Measurements from ENCODE around the gene IGFALS.

Gene IGFALS

DNA sequence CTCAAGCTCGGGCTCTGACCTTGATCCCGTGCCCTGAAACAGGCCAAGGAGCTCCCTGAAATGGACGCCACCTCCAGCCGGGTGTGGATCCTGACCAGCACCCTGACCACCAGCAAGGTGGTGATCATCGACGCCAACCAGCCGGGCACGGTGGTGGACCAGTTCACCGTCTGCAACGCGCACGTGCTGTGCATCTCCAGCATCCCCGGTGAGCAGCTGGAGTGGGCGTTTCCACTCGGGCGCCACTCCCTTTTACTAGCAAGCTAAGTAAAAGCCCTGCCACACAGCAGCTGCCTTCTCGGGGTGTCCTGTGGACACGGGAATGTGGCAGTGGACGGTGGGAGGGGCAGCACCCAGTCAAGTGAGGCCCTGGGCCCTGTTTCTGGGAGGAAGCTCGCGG lies 28.5 kb downstream of the IGFALS start:
- DNase-seq = no peak

DNA sequence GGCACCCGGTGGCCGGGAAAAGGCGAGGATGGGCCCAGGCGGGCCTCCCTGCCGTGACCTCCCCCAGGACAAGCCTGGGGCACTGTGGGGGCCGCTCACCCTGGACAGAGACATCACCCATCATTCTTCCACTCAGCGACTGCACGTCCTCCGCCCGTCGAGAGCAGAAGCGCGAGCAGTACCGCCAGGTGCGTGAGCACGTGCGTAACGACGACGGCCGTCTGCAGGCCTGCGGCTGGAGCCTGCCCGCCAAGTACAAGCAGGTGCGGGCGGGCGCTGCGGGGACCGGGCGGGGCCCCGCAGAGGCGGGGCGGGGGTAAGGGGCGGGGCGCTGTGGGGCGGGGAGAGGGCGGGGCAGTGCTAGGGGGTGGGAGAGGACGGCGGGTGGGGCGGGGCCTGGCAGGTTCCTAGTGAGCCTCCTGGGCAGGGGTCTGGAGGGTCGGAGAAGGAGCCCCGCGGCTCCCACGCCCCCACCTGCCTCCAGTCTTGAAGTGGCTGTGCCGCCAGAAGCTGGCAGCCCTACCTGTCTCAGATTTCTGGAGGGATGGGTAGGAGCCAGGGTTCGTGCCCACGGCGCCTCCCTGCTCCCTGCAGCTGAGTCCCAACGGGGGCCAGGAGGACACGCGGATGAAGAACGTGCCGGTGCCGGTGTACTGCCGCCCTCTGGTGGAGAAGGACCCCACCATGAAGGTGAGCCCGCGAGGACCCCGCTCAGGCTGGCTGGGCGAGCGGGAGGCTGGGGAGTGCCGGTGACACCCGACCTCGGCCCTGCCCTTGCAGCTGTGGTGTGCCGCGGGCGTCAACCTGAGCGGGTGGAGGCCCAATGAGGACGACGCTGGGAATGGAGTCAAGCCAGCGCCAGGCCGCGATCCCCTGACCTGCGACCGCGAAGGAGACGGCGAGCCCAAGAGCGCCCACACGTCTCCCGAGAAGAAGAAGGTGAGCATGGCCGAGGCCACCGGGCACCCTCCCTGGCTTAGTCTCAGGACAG lies 29.7 kb downstream of the IGFALS start:
- DNase-seq = no peak

DNA sequence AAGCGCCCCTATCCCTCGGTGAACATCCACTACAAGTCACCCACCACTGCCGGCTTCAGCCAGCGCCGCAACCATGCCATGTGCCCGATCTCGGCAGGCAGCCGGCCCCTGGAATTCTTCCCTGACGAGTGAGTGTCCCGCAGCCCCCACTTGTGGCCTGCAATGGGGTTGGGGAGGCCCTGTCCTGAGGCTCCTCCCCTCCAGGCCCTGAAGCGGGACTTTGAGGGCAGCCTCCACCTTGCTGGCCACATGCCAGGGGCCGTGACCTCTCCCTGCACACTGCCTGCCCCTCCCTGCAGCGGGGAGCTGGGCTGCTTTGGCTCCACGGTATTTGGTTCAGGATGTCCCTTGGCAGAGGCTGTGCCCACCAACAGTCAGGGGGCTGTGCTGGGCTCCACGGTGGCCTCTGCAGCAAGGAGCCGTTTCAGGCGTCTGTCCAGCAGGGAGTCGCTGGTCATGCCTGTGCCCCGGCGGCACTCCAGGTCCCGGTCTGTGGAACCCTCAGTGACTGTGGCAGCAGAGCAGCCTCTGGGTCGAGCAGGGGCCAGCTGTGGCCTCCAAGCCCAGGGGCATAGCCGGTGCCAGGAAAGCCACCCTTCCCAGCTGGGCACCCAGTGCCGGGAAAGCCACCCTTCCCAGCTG lies 30.5 kb downstream of the IGFALS start:
- no peak for DNase-seq

DNA sequence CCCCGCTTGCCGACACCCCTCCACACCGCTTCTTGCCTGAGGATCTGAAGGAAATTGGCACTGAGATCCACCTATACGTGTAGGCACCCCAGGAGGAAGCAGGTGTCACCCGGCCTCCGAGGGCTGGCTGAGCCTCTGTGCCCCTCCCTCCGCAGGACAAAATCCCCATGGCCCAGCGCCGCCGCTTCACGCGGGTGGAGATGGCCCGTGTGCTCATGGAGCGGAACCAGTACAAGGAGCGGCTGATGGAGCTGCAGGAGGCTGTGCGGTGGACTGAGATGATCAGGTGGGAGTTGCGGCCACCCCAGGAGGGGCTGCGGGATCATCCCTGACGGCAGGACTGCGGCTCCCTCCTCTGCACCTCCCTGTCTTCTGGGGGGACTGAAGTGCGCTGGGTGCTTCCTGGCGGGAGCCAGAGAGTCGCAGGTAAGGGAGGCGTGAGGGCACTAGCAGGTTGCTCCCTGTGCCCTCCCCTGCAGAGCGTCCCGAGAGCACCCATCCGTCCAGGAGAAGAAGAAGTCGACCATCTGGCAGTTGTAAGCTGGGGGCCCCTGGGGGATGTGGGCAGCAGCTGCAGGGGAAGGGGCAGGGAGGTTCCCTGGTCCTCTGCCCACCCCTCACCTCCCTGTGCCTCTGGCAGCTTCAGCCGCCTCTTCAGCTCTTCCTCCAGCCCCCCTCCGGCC lies 31.2 kb downstream of the IGFALS start:
- DNase-seq = no peak

DNA sequence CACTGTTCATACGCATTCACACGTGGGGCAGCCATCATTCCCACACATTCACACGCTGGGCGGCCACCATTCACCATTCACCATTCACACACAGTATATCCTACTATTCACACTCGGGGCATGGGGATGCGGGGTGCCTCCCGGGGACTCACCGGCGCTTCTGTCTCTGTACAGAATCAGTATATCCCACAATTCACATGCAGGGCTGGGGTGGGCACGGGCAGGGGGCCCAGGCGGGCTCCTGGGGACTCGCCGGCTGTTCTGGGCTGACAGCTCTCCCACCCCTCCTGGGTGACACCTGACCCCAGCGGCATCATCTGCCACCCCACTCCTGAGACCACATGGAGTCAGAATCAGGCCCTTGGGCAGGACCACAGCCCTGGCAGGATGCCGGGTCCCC lies 31.8 kb downstream of the IGFALS start:
- no peak for DNase-seq

DNA sequence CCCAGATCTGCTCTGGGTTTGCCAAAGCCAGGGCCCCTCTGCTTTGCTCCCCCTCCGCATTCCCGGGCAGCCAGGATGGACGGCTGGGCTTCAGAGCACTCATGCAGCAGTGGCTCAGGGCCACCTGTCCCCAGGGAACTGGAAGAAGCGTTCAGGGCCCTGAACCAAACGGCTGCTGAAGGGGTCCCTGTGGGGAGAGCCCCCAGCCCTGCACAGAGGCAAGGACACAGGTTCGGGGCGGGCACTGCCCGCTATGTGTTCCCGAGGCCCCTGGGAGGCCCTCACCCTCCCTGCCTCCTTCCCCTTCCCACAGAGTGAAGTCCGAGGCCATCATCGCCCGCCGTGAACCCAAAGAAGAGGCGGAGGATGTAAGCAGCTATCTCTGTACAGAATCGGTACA lies 32.6 kb downstream of the IGFALS start:
- no peak for DNase-seq

DNA sequence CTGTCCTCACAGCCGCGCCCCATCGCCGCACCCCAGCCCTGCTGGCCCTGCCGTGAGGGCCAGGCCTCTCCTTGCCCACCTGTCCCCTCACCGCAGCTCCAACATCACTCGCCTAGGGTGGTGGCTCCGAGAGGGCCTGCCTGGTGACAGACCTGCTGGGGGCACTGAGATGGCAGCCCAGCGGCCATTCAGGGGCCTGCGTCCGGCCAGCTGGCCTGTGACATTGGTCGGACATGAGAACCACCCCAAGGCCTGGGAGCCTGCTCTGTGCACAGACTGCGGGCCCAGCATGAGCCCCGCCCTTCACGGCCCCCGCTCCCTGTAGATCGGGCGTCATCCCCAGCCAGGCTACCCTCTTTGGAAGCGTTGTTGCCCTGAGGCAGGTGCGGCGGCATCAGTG lies 34.0 kb downstream of the IGFALS start:
- no peak for DNase-seq

DNA sequence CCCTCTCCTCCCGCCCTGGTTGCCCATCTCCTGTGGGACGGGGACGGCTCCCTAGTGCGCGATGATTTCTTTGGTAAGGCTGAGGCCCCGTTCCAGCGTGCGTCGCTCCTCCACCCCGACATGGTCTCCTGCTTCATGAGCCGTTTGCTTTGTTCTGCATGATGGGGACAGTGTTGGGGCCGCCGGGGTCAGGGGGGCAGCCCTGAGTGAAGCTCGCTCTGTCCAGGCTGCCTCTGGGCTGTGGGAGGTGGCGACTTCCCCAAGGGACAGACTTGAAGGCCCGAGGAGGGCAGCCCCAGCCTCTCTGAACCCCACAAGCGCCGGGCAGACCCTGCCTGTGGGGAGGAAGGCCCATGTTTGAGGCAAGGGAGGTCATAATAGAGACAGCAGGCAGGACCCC lies 34.6 kb downstream of the IGFALS start:
- no peak for DNase-seq

DNA sequence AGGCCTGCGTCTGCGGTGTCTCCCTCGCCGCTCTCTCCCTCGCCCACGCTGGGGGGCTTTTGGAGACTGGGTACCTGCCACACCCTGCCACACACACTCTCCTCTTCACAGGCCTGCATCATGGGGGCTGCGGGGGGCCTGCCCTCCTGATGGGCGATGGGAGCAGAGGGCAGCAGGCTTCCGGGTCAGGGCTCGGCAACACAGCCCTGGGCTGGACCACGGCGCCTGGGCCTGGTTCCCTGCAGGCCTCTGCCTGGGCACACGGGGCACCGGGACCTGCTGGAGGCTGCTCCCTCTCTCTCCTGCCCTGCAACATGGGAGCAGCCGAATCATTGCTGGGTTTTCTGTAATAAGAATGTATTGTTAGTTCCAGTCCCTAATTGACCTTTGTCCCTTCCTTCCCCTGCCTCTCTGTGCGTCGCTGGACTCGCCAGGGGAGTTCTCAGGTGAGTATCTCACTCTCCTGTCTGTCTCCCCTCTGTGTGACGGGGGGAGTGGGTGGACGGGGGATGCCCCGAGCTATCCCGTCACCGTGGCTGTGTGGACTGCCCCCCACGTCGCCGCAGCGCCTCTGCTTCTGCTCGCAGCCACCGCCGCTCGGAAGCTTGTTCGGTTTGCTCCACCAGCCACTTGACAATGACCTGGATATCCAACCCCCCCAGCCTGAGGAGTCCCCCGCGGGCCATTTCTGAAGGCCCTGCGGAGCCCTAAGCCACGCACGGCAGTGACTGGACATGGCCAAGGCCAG lies 35.6 kb downstream of the IGFALS start:
- no peak for DNase-seq

DNA sequence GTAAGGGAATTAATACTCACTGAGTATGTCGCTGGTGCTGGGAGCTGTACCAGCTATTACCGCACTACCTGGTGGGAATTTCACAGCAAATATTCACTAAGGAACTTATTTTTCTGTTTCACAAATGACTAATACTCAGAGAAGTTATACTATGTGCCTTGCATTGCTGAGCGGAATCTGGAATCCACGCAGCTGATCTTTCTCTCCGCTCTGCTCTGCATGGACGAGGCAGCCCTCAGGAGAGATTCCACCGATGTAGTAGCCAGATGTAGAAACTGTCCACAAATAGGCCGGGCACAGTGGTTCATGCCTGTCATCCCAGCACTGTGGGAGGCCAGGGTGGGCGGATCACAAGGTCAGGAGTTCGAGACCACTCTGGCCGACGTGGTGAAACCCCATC lies 39.3 kb downstream of the IGFALS start:
- DNase-seq = no peak

DNA sequence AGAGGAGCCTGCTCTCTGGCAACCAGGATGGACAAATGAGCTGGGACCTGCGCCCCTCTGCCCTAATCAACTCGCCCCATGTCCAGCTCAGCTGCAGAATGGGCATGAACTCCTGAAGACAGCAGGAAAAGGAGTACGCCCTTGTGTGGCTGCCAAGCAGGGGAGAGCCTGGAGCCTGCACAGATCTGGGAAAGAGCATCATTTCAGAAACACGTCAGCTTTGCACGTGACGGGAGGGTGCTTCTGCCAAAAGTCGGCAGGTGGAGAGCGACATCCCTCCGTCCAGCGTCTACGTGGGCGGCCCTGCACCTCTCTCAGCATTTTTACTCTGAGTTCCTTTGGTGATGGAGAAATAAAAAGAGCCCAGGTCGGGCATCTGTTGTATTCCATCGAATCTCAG lies 40.7 kb downstream of the IGFALS start:
- no peak for DNase-seq

DNA sequence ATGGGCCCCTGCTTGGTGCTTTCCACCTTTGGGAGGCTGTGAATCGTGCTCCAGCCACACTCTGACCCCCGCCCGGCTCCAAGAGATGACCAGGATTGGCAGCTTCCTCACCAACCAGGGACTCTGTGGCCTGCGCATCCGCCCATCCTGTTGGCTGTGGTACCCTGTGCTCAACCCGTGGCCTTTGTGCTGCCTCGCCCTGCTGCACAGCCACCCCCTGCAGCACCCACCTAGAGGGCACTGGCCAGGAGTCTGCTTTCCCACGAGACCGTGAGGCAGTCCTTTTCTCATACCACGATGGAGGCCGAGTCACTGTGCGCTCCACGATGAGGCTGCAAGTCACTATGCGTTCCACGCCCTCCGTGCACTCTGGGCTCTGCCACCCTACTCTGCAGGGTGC lies 41.6 kb downstream of the IGFALS start:
- no peak for DNase-seq

DNA sequence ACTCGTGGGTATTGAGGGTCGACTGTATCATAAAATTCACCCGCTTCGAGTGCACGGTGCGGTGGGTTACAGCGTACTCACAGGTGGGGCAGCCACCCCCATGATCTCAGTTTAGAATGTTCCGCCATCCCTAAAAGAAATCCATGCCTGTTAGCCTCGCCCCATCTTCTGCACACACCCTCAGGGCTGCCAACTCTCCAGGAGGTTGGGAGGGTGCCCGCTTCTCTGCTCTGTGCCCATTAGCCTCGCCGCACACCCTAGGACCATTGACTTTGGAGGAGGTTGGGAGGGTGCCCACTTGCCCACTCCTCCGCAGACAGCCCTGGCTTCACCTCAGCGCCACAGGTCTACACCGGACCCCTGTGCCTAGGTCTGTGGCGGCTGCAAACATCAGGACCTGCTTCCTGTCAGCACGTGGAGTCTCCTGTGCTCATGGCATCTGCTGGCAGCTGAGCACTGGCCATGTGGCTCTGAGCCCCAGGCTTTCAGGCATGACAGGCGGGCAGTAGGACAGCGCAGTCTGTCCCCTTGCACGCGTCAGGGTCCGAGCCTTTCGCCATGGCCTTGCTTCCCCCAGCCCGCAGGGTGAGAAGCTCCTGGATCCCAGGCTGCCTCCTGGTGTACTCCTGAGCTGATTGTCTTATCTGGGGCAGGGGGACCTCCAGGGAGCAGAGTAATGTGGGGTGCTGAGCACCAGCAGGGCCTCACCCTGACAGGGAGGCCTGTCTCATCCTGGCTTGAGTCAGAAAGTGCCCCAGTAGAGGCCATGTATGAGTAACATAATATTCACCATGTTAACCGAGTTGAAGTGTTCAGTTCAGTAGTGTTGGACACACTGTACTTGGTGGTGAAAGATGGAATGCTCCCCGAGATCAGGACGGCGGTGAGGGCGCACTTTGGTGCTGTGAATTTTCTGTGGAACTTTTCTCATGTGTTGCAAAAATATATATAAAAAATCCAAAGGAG lies 44.1 kb downstream of the IGFALS start:
- DNase-seq = no peak

DNA sequence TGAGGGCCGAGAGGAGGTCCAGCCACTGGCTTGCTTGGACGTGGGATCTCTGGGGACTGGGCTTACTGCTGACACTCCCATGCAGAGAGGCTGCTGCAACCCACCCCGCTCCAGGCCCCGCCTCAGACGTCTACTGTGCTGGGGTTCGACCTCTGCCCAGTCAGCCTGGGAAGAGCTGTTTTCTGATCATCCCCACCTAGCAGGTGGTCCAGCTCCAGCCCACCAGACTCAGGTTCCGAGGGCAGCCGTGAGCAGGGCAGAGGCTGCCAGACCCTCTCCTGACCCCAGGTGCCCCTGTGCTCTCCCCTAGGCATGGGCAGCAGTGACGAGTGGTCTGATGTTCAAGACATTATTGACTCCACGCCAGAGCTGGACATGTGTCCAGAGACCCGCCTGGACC lies 45.6 kb downstream of the IGFALS start:
- no peak for DNase-seq

DNA sequence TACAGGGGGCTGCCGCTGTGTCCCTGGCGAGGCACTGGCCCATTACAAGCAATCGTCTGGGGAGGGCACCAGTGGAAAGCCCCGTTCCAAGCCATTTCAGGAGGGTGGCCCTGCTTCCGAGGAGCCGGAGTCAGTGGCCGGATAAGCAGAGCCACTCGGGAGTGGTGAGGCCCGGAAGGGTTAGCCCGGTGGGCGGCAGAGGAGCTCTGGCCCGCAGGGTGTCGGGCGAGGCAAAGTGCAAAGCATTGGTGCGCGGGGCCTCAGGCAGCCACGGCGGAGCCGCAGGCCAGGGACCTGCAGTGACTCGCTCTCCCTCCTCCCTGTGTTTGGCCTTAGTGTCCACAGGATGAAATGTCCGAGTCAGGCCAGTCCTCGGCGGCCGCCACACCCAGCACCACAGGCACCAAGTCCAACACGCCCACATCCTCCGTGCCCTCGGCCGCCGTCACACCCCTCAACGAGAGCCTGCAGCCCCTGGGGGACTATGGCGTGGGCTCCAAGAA lies 46.8 kb downstream of the IGFALS start:
- no peak for DNase-seq

DNA sequence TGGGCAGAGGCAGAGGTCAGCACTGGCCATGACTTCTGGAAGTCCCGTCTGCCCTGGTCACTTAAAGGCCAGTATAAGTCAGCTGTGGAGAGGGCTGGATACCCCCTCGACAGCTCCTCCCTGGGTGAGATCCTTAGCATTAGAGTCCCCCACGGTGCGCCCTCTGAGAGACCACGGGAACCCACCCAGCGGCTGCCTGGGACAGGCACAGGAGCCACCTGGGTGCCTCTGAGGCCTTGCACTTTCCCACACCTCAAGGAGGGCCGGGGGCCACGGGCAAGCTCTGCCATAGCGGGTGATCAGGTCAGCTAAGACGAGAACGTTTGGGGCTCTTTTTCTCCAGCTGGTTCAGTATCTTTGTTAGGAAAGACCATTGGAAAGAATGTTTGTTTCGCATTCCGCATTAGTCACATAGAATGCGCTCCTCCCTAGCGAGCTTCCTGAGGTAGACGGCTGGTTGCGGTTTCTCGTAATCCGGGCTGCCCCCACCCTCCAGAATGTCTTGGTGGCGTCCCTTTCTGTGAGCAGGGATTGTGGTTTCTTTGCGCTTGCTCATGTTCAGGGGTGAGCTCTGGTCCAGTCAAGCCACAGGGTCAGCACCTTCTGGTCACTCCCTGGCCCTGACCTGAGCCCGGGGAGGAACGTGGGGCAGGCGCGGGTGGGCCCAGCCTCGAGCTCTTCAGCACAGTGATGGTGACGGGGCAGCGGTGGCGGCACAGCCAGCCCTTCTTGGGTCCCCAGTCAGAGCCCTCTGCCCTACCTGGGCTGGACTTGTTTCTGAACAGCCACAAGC lies 47.4 kb downstream of the IGFALS start:
- DNase-seq = no peak

DNA sequence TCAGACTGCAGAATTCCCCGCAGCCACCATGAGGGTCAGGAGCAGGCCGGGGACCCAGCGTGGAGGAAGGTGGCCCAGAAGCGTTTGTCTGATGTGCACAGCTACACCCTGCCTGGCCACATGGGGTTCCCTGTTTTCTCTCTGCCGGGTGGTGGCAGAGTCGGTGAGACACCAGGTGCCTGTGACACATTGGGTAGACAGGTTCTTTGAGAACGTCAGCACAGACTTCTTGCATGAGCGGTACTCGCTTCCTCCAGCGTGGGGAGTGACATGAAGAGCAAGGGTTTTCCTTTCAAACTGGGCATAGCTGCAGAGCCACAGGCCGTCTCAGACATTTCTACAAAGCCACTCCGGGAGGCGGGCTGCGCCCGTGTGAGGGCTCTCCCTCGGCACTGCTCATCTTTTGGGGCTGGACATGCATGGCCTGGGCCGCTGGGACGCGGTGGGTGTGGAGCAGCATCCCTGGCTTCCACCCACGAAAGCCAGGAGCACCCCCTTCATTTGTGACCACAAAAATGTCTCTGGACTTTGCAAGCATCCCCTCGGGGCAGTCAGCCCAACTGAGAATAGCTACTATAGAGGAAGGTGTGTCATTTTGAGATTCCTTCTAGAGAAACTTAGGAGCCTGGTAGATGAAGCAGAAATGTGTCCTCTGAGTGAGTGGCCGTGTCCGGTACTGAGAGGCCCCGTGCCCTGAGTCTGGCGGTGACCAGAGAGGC lies 48.2 kb downstream of the IGFALS start:
- DNase-seq = no peak

DNA sequence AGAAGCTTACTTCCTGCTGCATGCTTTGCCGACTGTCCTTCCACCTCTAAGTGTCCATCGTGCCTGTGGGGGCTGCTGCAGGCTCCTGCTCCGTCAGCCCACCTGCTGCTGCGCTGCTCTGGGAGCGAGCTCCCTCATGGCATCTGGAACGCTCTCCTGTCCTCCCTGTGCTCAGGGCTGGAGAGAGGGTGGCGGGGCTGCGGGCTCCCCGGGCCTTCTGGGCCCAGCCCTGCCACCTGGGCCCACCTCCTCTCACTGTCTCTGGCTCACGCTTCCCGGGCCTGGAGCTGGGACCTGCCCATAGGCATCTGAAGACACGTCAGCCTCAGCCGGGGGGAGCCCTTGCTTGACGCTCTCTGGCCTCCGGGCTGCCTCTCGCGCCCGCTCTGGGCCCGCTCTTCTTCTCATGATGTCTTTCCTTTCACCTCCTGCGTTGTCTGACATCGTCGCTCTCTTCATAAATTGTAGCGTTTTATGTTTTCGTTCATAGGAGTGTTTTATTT lies 49.1 kb downstream of the IGFALS start:
- DNase-seq = no peak
